ENCODE measurements around the gene ROPN1B. TPM values are rescaled to one million over a fixed set of nuclear protein-coding genes. Genes with fewer than 3 reads are reported as not detected.
A peak's percentile ranks its signal among the peaks of the same experiment; 100 is the strongest.
"Not testable (repeated sequence)": the region's sequence is repeated elsewhere in the genome, so short reads cannot be mapped to it uniquely, and the experiment has no call there.

The ROPN1B gene
- 10 to 100 TPM in 3 of 4 donors, 1 to 10 TPM in 1; 8.6 to 27.6 (median 14.4) TPM for total RNA-seq

DNA sequence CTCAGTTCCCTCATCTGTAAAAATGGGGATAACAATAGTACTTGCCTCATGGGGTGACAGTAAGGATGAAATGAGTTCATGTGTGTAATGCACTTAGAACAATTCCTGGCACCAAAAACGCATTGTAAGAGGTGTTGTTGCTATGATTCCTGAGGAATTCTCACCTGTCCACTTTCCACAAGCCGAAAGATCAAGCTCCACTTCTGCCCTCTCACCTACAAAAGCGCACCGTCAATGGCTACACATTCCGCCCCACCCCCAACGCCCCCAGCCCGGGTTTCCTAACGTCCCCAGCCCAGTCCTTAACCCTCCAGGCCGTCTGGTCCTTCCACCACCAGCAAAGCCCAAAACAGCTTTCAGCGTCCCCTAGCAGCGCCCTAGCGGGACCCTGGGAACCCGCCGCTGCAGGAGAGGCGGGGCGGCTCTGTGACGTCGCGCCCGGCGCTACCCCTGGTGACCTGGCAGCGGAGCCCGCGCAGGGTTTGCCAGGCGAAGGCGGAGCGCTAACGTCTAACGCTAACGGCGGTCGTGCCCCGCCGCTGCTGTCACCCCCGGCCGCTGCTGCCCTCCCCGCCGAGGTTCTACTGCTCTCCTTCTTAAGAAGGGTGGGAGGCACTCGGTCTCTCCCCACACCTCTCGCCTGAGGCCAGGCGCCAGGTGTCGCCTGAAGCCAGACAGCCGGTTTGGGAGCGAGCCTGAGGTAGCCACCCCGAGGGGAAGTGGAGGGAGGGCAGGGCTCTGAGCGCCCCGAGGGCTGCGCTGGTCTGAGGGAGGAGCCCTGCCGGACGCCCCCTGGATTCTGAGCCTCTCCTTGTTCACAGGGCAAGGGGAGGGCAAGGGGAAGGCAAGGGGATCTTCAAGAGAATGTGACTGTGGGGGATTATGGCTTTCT lies at the start of gene ROPN1B:
Gene ROPN1B, plus strand, starts transcription at position 478 of the 892 bp plus-strand sequence. CDS start 2,877 bp downstream, outside the sequence.
- not testable (repeated sequence) for H3K36me3 ChIP-seq; H3K27ac ChIP-seq; H3K9me3 ChIP-seq; DNase-seq (ENCODE audit: low spot score in 2 of 2)
- H3K4me1 ChIP-seq: peaks cover 10% of the 10 kb centered on the region
- WGBS: no CpG with 5 or more reads among the region's 50 CpGs
- peak within 1 kb of the TSS; percentile 14 for H3K4me3 ChIP-seq
- H3K27me3 ChIP-seq: peaks cover 30% of the 10 kb centered on the region

DNA sequence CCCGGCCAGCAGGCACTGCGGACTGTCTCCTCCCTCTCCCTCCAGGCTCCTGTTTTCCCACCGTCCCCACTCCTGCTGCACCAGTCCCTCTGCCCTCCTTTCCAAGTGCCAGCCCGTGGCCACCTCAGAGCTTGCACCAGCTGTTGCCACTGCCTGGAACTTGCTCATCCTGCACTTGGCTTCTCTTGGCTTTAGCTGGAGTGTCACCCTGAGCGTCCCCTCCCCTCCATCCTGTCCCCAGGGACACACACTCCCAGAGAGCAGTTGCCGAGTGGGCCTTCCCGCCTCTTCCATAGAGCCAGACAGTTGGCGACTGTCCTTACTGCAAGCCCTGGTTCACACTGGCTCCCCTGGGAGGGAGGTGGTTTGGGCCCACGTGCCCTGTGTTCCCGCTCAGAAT lies 48.8 kb upstream of the ROPN1B start:
- H3K27me3 ChIP-seq; H3K4me1 ChIP-seq; H3K36me3 ChIP-seq; H3K27ac ChIP-seq; H3K4me3 ChIP-seq; DNase-seq (ENCODE audit: low spot score in 2 of 2); H3K9me3 ChIP-seq: not testable (repeated sequence)
- WGBS: 85% methylated on average over 10 of the region's 10 CpGs

DNA sequence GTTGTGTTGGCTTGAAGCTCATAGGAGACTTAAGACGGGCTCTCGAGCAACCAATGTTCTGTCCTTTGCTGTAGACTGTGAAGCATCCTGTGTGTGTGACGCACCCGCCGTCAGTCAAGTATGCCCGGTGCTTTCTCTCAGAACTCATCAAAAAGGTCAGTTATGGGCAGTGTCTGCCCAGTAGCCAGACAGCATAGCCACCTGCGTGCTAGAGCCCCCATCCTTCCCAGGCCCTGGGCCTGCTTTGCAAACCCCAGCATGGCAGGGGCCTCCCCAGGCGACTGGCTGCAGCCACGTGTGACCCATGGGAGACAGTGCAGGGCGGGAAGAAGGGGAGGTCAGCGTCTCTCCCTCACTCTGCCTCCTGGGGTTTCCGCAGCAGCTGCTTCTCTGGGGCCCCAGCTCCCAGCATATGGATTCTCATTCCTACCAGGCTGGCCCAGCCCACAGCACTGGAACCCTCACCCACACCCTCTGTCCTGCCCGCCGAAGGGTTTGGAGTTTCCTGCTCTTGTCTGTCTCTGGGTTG lies 48.2 kb upstream of the ROPN1B start:
- not testable (repeated sequence) for DNase-seq (ENCODE audit: low spot score in 2 of 2); H3K4me3 ChIP-seq; H3K4me1 ChIP-seq; H3K27me3 ChIP-seq; H3K36me3 ChIP-seq; H3K27ac ChIP-seq; H3K9me3 ChIP-seq
- 76% methylated on average over 12 of the region's 14 CpGs for WGBS

DNA sequence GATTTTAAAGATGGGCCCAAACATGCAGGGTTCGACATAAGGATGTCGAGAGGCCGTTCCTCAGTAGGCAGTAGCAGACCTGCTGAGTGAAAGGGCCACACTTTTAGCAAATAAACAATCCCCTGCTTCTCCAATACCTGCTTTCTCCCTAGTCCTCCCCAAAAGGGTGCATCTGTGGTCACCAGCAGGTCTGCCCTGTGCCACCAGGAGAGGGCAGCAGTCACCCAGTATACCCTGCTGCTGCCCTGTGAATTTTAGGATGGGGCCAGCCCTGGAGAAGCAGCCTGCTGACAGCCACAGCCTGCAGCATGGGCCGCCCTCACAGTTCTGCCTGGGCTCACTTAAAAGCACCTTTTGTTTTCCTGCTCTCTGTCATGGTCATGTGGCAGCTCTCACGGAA lies 47.3 kb upstream of the ROPN1B start:
- not testable (repeated sequence) for H3K27ac ChIP-seq; H3K4me3 ChIP-seq; H3K9me3 ChIP-seq; DNase-seq (ENCODE audit: low spot score in 2 of 2); H3K36me3 ChIP-seq; H3K4me1 ChIP-seq; H3K27me3 ChIP-seq
- 51% methylated on average over 5 of the region's 5 CpGs for WGBS
- TF ChIP-seq, protein P1, sequence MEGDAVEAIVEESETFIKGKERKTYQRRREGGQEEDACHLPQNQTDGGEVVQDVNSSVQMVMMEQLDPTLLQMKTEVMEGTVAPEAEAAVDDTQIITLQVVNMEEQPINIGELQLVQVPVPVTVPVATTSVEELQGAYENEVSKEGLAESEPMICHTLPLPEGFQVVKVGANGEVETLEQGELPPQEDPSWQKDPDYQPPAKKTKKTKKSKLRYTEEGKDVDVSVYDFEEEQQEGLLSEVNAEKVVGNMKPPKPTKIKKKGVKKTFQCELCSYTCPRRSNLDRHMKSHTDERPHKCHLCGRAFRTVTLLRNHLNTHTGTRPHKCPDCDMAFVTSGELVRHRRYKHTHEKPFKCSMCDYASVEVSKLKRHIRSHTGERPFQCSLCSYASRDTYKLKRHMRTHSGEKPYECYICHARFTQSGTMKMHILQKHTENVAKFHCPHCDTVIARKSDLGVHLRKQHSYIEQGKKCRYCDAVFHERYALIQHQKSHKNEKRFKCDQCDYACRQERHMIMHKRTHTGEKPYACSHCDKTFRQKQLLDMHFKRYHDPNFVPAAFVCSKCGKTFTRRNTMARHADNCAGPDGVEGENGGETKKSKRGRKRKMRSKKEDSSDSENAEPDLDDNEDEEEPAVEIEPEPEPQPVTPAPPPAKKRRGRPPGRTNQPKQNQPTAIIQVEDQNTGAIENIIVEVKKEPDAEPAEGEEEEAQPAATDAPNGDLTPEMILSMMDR (IDR thresholded peaks at IDR 0.05): peak in 1 of 2 donors; percentile 63

DNA sequence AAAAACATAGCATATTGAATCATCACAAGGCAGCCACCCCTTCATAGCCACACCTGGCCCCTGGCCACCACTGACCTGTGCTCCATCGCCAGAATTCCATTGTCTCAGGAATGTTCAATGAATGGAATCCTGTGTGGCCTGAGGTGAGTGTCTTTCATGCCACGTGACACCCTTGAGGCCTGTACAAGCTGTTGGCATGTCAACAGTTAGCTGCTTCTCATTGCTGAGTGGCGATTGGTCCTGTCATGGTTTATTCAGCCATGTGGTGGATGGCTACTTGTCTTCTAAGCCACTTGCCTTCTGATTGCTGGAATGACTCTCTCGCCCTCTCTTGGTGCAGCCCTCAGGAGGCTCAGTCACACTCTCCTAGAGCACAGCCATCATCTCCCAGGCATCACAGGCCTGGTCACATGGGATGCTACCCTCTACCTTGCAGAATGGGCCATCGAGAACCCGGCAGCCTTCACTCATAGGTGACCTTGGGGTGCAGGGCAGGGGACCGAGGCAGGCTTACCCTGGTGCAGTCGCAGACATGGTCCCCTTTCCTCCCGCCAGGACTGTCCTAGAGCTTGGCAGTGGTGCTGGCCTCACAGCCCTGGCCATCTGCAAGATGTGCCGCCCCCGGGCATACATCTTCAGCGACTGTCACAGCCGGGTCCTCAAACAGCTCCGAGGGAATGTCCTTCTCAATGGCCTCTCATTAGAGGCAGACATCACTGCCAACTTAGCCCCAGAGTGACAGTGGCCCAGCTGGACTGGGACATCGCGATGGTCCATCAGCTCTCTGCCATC lies 45.5 kb upstream of the ROPN1B start:
- H3K36me3 ChIP-seq; H3K27me3 ChIP-seq; H3K9me3 ChIP-seq; H3K27ac ChIP-seq; H3K4me1 ChIP-seq; DNase-seq (ENCODE audit: low spot score in 2 of 2); H3K4me3 ChIP-seq: not testable (repeated sequence)
- 84% methylated on average over 8 of the region's 16 CpGs for WGBS

DNA sequence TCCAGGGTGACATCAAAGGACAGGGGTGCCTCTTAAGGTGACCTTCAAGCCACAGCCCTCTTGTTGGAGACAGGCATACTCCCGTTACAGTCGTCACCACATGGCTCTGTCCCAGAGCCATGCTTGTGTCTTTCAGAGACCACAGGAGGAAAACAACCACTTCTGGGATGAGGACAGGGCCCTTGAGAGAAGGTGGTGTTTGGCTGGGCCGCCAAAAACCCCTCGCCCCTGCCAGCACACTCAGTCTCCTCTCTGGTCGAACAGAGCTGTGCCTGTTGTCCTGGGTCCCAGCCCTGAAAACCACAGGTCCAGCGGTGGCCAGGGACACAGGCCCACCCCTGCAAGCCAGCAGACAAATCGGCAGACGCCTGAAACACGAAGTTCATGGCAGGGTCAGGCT lies 44.7 kb upstream of the ROPN1B start:
- H3K4me1 ChIP-seq; H3K27me3 ChIP-seq; H3K4me3 ChIP-seq; H3K36me3 ChIP-seq; H3K27ac ChIP-seq; H3K9me3 ChIP-seq; DNase-seq (ENCODE audit: low spot score in 2 of 2): not testable (repeated sequence)
- WGBS: 68% methylated on average over 7 of the region's 9 CpGs

DNA sequence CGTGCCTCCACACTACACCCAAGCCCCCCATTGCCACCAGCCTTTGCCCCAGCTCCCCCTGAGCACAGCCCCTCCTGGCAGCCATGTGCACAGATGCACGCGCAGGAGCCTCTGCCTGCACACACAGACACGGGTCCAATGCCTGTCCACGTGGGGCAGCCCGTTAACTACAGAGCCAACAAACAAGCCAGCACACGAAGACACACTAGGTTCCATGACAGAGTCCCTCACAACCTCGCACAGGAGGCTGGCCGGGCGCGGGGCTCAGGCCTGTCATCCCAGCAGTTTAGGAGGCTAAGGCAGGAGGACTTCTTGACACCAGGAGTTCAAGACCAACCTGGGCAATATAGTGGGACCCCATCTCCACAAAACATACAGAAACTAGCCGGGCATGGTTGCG lies 43.3 kb upstream of the ROPN1B start:
- H3K27me3 ChIP-seq; DNase-seq (ENCODE audit: low spot score in 2 of 2); H3K36me3 ChIP-seq; H3K27ac ChIP-seq; H3K9me3 ChIP-seq; H3K4me3 ChIP-seq; H3K4me1 ChIP-seq: not testable (repeated sequence)
- WGBS: 80% methylated on average over 2 of the region's 13 CpGs

DNA sequence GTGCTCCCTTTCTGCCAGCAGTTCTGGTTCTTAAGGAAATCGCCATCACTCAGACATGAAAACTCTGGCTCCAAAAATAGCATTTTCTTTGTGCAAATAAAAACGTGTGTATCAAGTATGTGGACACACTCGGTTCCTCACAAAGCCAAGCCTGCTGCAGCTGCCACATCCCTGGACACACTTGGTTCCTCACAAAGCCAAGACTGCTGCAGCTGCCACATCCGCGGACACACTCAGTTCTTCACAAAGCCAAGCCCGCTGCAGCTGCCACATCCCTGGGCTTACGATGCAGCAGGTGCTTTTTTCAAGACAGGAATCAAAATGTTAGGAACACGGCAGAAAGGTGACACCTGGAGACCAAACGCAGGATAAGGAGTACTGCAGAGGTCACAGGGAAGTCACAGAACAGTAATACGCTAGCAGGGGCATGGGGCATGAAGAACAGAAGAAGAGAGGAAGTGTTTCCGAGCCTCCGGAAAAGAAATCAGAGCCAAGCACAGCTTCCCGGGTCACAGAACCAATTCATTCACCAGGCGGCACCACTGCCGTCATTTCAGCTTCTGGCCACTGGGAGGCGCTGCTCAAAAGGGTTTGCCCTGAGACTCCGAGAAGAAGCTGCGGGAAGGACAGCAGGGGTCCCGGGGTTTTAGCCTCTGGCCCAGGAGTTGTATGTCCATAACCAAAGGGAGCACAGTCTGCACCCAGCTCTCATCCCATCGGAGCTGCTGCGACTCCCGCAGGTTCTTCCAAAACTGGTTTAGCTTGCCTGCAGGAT lies 40.0 kb upstream of the ROPN1B start:
- not testable (repeated sequence) for H3K27ac ChIP-seq; H3K4me1 ChIP-seq; H3K36me3 ChIP-seq; H3K27me3 ChIP-seq; H3K4me3 ChIP-seq; DNase-seq (ENCODE audit: low spot score in 2 of 2); H3K9me3 ChIP-seq
- 38% methylated on average over 20 of the region's 22 CpGs for WGBS
- TF ChIP-seq, protein P1 (IDR thresholded peaks at IDR 0.05): peak in 1 of 2 donors; percentile 62

DNA sequence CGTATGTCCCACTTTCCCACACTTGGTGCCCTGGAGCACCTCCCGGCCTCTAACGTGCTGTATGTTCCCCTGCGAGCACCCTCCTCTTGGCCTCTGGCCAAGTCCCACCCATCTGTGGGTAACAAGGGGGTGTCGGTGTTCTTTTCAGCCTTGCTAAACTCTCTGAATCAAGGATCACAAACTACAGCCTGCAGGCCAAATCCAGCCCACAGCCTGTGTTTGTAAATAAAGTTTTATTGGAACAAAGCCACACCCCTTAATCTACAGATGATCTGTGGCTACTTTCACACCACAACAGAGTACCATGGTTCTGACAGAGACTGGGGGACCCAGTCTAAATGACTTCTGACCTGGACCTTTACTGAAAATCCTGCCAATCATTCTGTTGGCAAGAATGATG lies 39.2 kb upstream of the ROPN1B start:
- 47% methylated on average over 5 of the region's 5 CpGs for WGBS

DNA sequence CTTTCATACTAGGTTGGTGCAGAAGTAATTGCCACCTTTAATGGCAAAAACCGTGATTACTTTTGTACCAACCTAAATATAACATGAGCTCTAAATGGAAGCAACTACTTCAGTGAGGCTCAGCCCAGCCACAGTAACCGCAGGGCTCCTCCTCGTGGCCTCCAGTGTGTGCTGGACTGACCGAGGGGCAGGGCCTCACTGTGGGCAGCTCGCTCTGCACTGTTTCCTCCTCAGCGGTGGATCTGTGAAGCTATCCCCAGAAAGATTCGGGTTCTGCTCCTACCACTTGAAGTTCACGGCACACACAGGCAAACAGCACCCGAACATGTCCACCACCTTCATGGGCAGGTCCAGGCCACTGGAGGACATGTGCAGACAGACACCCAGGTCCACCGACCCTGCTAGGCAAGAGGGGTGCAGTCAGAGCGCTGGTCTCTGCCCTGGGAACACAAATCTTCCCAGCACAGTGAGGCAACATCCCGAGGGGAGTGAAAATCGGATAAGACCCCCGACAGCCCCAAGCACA lies 37.6 kb upstream of the ROPN1B start:
- WGBS: 83% methylated on average over 9 of the region's 14 CpGs
- not testable (repeated sequence) for DNase-seq (ENCODE audit: low spot score in 2 of 2); H3K4me1 ChIP-seq; H3K27ac ChIP-seq; H3K36me3 ChIP-seq; H3K4me3 ChIP-seq; H3K27me3 ChIP-seq; H3K9me3 ChIP-seq

More for the DNA sequence above, 39.2 kb upstream of the ROPN1B start:
- H3K36me3 ChIP-seq; H3K4me3 ChIP-seq; DNase-seq (ENCODE audit: low spot score in 2 of 2); H3K9me3 ChIP-seq; H3K27ac ChIP-seq; H3K27me3 ChIP-seq; H3K4me1 ChIP-seq: not testable (repeated sequence)

Data from suprapubic skin (tissue), 4 donors.